K562 (cell line): ENCODE results near the gene ANKDD1A.

ENCODE experiments used
- EGR1 ChIP-seq: fragments of 450-650 bp; conservative IDR thresholded peaks from 2 replicates; pipeline ENCODE4 v1.6.1; 2017; ENCODE audit warnings: mild to moderate bottlenecking
- HDAC1 ChIP-seq, 2 experiments: fragments of 450-650 bp; IDR thresholded peaks; 2 replicates each; pipeline ENCODE4 v1.6.1; 2016 to 2017; ENCODE audit warnings: inconsistent platforms in 1 of 2, mild to moderate bottlenecking in 1 of 2, moderate library complexity in 1 of 2
- HIVEP1 ChIP-seq: fragments of 250-450 bp; sonication (Bioruptor Pico); IDR thresholded peaks from 2 replicates; pipeline ENCODE4 v1.4.0; 2020; ENCODE audit warnings: mild to moderate bottlenecking
- ZNF766 ChIP-seq: fragments of 200-800 bp; sonication (Bioruptor generic); conservative IDR thresholded peaks from 2 replicates; pipeline ENCODE4 v1.6.1; 2016; ENCODE audit warnings: missing genetic modification characterization, missing compliant biosample characterization

DNA sequence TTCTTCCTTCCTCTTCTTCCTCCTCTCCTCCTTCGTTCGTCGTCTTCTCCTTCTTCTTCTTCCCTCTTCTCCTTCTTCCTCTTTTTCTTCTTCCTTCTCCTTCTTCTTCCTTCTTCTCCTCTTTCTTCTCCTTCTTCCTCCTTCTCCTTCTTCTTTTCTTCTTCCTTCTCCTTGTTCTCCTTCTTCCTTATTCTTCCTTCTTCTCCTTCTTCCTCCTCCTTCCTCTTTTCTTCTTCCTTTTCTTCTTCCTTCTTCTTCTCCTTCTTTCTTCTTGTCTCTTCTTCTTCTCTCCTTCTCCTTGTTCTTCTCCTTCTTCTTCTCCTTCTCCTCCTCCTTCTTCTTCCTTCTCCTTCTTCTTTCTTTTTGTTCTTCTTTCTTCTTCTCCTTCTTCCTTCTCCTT, 42.7 kb downstream of the ANKDD1A start:
- no peak for TF ChIP-seq HDAC1 (IDR thresholded peaks at IDR 0.05)
- no peak for TF ChIP-seq HIVEP1
- TF ChIP-seq ZNF766: no peak
- TF ChIP-seq EGR1: no peak
